ENCODE measurements around the gene TNRC6A.

The TNRC6A gene

GRCh38 chr16:24729243-24729950, at the start of gene TNRC6A:
Gene TNRC6A, plus strand, starts transcription at chr16:24729651. Its CDS starts 191 bp downstream, at chr16:24729842.
- Histone ChIP-seq H3K9me3 (ENCODE audit: control insufficient read depth in 2 of 2, low read length in 2 of 2) (no peaks in the 10 kb centered on the region), H3K27ac (ENCODE audit: low read length) (peak within 1 kb of the TSS; percentile 96), H3K9ac (ENCODE audit: low read length in 2 of 2) (peak within 1 kb of the TSS; percentile 90), H3K4me3 (ENCODE audit: low read length in 2 of 2) (peak within 1 kb of the TSS; percentile 86 to 88), H3K4me1 (ENCODE audit: control insufficient read depth, insufficient read depth, low read length) (peaks cover 23% of the 10 kb centered on the region), H3K27me3 (ENCODE audit: control insufficient read depth in 1 of 2, insufficient read depth in 2 of 2, low read length in 2 of 2) (no peaks in the 10 kb centered on the region), H3K36me3 (ENCODE audit: control insufficient read depth in 2 of 2, insufficient read depth in 2 of 2, low read length in 2 of 2) (peaks cover 2 to 3% of the 10 kb centered on the region in 2 donors)

GRCh38 chr16:24681793-24682192, 47.7 kb upstream of the TNRC6A start:
- H3K9ac ChIP-seq (ENCODE audit: low read length in 2 of 2), result no peak overlapping the region
- H3K4me3 ChIP-seq (ENCODE audit: low read length in 2 of 2), result no peak overlapping the region
- H3K4me1 ChIP-seq (ENCODE audit: control insufficient read depth, insufficient read depth, low read length), result peaks cover 13% of the 10 kb centered on the region
- no peak overlapping the region for H3K27ac ChIP-seq (ENCODE audit: low read length)
- H3K36me3 ChIP-seq (ENCODE audit: control insufficient read depth in 2 of 2, insufficient read depth in 2 of 2, low read length in 2 of 2), result no peaks in the 10 kb centered on the region
- no peaks in the 10 kb centered on the region for H3K27me3 ChIP-seq (ENCODE audit: control insufficient read depth in 1 of 2, insufficient read depth in 2 of 2, low read length in 2 of 2)
- no peaks in the 10 kb centered on the region for H3K9me3 ChIP-seq (ENCODE audit: control insufficient read depth in 2 of 2, low read length in 2 of 2)

GRCh38 chr16:24683250-24683649, 46.2 kb upstream of the TNRC6A start:
- no peak overlapping the region for H3K9ac ChIP-seq (ENCODE audit: low read length in 2 of 2)
- H3K27ac ChIP-seq (ENCODE audit: low read length), result no peak overlapping the region
- H3K27me3 ChIP-seq (ENCODE audit: control insufficient read depth in 1 of 2, insufficient read depth in 2 of 2, low read length in 2 of 2), result no peaks in the 10 kb centered on the region
- H3K9me3 ChIP-seq (ENCODE audit: control insufficient read depth in 2 of 2, low read length in 2 of 2), result no peaks in the 10 kb centered on the region
- peaks cover 14% of the 10 kb centered on the region for H3K4me1 ChIP-seq (ENCODE audit: control insufficient read depth, insufficient read depth, low read length)
- no peaks in the 10 kb centered on the region for H3K36me3 ChIP-seq (ENCODE audit: control insufficient read depth in 2 of 2, insufficient read depth in 2 of 2, low read length in 2 of 2)
- no peak overlapping the region for H3K4me3 ChIP-seq (ENCODE audit: low read length in 2 of 2)

- Histone ChIP-seq H3K36me3 (ENCODE audit: control insufficient read depth in 2 of 2, insufficient read depth in 2 of 2, low read length in 2 of 2) (no peaks in the 10 kb centered on the region), H3K4me1 (ENCODE audit: control insufficient read depth, insufficient read depth, low read length) (peaks cover 14% of the 10 kb centered on the region), H3K27ac (ENCODE audit: low read length) (no peak overlapping the region)
Measured at GRCh38 chr16:24683847-24684493, 45.5 kb upstream of the TNRC6A start.

GRCh38 chr16:24685539-24686432, 43.7 kb upstream of the TNRC6A start:
- H3K4me3 ChIP-seq (ENCODE audit: low read length in 2 of 2), result peak overlapping the region in 1 of 2 donors; percentile 58
- H3K9me3 ChIP-seq (ENCODE audit: control insufficient read depth in 2 of 2, low read length in 2 of 2), result no peaks in the 10 kb centered on the region
- peaks cover 14% of the 10 kb centered on the region for H3K4me1 ChIP-seq (ENCODE audit: control insufficient read depth, insufficient read depth, low read length)
- no peaks in the 10 kb centered on the region for H3K27me3 ChIP-seq (ENCODE audit: control insufficient read depth in 1 of 2, insufficient read depth in 2 of 2, low read length in 2 of 2)
- H3K36me3 ChIP-seq (ENCODE audit: control insufficient read depth in 2 of 2, insufficient read depth in 2 of 2, low read length in 2 of 2), result no peaks in the 10 kb centered on the region
- H3K9ac ChIP-seq (ENCODE audit: low read length in 2 of 2), result no peak overlapping the region
- peak overlapping the region; percentile 41 for H3K27ac ChIP-seq (ENCODE audit: low read length)

More at GRCh38 chr16:24683847-24684493, 45.5 kb upstream of the TNRC6A start:
- Histone ChIP-seq H3K4me3 (ENCODE audit: low read length in 2 of 2) (no peak overlapping the region), H3K9me3 (ENCODE audit: control insufficient read depth in 2 of 2, low read length in 2 of 2) (no peaks in the 10 kb centered on the region), H3K9ac (ENCODE audit: low read length in 2 of 2) (no peak overlapping the region), H3K27me3 (ENCODE audit: control insufficient read depth in 1 of 2, insufficient read depth in 2 of 2, low read length in 2 of 2) (no peaks in the 10 kb centered on the region)

GRCh38 chr16:24686678-24687077, 42.8 kb upstream of the TNRC6A start:
- Histone ChIP-seq H3K27ac (ENCODE audit: low read length) (peak overlapping the region; percentile 41), H3K4me1 (ENCODE audit: control insufficient read depth, insufficient read depth, low read length) (peaks cover 14% of the 10 kb centered on the region)

GRCh38 chr16:24688359-24688758, 41.1 kb upstream of the TNRC6A start:
- Histone ChIP-seq H3K9ac (ENCODE audit: low read length in 2 of 2) (no peak overlapping the region), H3K36me3 (ENCODE audit: control insufficient read depth in 2 of 2, insufficient read depth in 2 of 2, low read length in 2 of 2) (no peaks in the 10 kb centered on the region), H3K27ac (ENCODE audit: low read length) (no peak overlapping the region), H3K27me3 (ENCODE audit: control insufficient read depth in 1 of 2, insufficient read depth in 2 of 2, low read length in 2 of 2) (no peaks in the 10 kb centered on the region), H3K9me3 (ENCODE audit: control insufficient read depth in 2 of 2, low read length in 2 of 2) (no peaks in the 10 kb centered on the region), H3K4me1 (ENCODE audit: control insufficient read depth, insufficient read depth, low read length) (peaks cover 14% of the 10 kb centered on the region), H3K4me3 (ENCODE audit: low read length in 2 of 2) (no peak overlapping the region)

More at GRCh38 chr16:24686678-24687077, 42.8 kb upstream of the TNRC6A start:
- Histone ChIP-seq H3K36me3 (ENCODE audit: control insufficient read depth in 2 of 2, insufficient read depth in 2 of 2, low read length in 2 of 2) (no peaks in the 10 kb centered on the region), H3K27me3 (ENCODE audit: control insufficient read depth in 1 of 2, insufficient read depth in 2 of 2, low read length in 2 of 2) (no peaks in the 10 kb centered on the region), H3K9me3 (ENCODE audit: control insufficient read depth in 2 of 2, low read length in 2 of 2) (no peaks in the 10 kb centered on the region), H3K4me3 (ENCODE audit: low read length in 2 of 2) (peak overlapping the region in 1 of 2 donors; percentile 58), H3K9ac (ENCODE audit: low read length in 2 of 2) (no peak overlapping the region)

- no peak overlapping the region for H3K9ac ChIP-seq (ENCODE audit: low read length in 2 of 2)
- H3K36me3 ChIP-seq (ENCODE audit: control insufficient read depth in 2 of 2, insufficient read depth in 2 of 2, low read length in 2 of 2), result no peaks in the 10 kb centered on the region
- no peak overlapping the region for H3K27ac ChIP-seq (ENCODE audit: low read length)
- H3K4me1 ChIP-seq (ENCODE audit: control insufficient read depth, insufficient read depth, low read length), result peaks cover 14% of the 10 kb centered on the region
- no peak overlapping the region for H3K4me3 ChIP-seq (ENCODE audit: low read length in 2 of 2)
- no peaks in the 10 kb centered on the region for H3K9me3 ChIP-seq (ENCODE audit: control insufficient read depth in 2 of 2, low read length in 2 of 2)
- H3K27me3 ChIP-seq (ENCODE audit: control insufficient read depth in 1 of 2, insufficient read depth in 2 of 2, low read length in 2 of 2), result no peaks in the 10 kb centered on the region
Measured at GRCh38 chr16:24689128-24689527, 40.3 kb upstream of the TNRC6A start.

- no peak overlapping the region for H3K4me3 ChIP-seq (ENCODE audit: low read length in 2 of 2)
- H3K27ac ChIP-seq (ENCODE audit: low read length), result no peak overlapping the region
- no peaks in the 10 kb centered on the region for H3K36me3 ChIP-seq (ENCODE audit: control insufficient read depth in 2 of 2, insufficient read depth in 2 of 2, low read length in 2 of 2)
- H3K9me3 ChIP-seq (ENCODE audit: control insufficient read depth in 2 of 2, low read length in 2 of 2), result no peaks in the 10 kb centered on the region
- no peaks in the 10 kb centered on the region for H3K27me3 ChIP-seq (ENCODE audit: control insufficient read depth in 1 of 2, insufficient read depth in 2 of 2, low read length in 2 of 2)
- no peaks in the 10 kb centered on the region for H3K4me1 ChIP-seq (ENCODE audit: control insufficient read depth, insufficient read depth, low read length)
- H3K9ac ChIP-seq (ENCODE audit: low read length in 2 of 2), result no peak overlapping the region
Measured at GRCh38 chr16:24692854-24693253, 36.6 kb upstream of the TNRC6A start.

GRCh38 chr16:24694931-24695330, 34.5 kb upstream of the TNRC6A start:
- H3K27me3 ChIP-seq (ENCODE audit: control insufficient read depth in 1 of 2, insufficient read depth in 2 of 2, low read length in 2 of 2), result no peaks in the 10 kb centered on the region
- H3K9ac ChIP-seq (ENCODE audit: low read length in 2 of 2), result no peak overlapping the region
- H3K36me3 ChIP-seq (ENCODE audit: control insufficient read depth in 2 of 2, insufficient read depth in 2 of 2, low read length in 2 of 2), result no peaks in the 10 kb centered on the region
- no peaks in the 10 kb centered on the region for H3K4me1 ChIP-seq (ENCODE audit: control insufficient read depth, insufficient read depth, low read length)
- H3K4me3 ChIP-seq (ENCODE audit: low read length in 2 of 2), result no peak overlapping the region
- H3K27ac ChIP-seq (ENCODE audit: low read length), result no peak overlapping the region
- H3K9me3 ChIP-seq (ENCODE audit: control insufficient read depth in 2 of 2, low read length in 2 of 2), result no peaks in the 10 kb centered on the region

All from stomach smooth muscle (tissue), 2 donors.